ENCODE measurements around the gene MT1M.

DNA sequence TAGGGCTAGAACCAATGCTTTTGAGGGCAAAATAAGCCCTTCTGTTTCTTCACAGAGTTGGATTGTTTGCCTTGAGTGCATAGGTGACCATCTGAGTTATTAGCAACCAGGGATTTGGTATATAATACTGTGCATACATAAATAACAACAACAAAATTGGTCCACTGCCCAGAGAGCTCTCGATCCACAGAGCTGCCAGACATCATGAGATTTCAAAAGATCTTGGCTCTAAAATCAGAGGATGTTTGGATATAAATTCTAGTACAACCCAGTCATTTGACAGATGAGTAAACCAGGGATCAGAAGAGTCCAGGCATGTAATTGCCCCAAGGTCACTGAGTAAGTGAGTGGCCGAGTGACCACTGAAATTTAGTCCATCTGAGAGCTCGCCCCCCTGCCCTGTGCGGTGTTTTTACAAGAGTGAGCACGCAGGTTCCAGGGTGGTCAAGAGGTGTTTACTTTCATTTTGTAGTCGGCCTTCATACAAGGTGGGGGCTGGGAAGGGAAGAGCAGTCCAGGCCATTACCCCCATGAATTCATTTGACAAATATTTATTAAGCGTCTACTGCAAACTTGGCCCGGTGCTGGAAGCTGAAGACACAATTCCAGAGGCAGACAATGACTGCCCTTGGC, 25.9 kb upstream of the MT1M start:
- TF ChIP-seq, protein P1, sequence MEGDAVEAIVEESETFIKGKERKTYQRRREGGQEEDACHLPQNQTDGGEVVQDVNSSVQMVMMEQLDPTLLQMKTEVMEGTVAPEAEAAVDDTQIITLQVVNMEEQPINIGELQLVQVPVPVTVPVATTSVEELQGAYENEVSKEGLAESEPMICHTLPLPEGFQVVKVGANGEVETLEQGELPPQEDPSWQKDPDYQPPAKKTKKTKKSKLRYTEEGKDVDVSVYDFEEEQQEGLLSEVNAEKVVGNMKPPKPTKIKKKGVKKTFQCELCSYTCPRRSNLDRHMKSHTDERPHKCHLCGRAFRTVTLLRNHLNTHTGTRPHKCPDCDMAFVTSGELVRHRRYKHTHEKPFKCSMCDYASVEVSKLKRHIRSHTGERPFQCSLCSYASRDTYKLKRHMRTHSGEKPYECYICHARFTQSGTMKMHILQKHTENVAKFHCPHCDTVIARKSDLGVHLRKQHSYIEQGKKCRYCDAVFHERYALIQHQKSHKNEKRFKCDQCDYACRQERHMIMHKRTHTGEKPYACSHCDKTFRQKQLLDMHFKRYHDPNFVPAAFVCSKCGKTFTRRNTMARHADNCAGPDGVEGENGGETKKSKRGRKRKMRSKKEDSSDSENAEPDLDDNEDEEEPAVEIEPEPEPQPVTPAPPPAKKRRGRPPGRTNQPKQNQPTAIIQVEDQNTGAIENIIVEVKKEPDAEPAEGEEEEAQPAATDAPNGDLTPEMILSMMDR (IDR thresholded peaks at IDR 0.05): no peak
- TF ChIP-seq EP300 (IDR thresholded peaks at IDR 0.05) (no peak), POLR2AphosphoS5 (IDR thresholded peaks at IDR 0.05) (peak in 1 of 2 donors; percentile 25)

Measured in esophagus muscularis mucosa (tissue), 4 donors.